Activated CD8-positive, alpha-beta memory T cell treated with anti-CD3 and anti-CD28 coated beads, Interleukin-2, amount 50 U/mL, for 24 hours (primary cell): ENCODE results near the gene KLHDC7B.
"Not testable (repeated sequence)": the region's sequence is repeated elsewhere in the genome, so short reads cannot be mapped to it uniquely, and the experiment has no call there.

Experiments used
- DNase-seq: peaks from one replicate; pipeline ENCODE4 v3.0.0-alpha.2; 2020; ENCODE audit errors: extremely low read depth

KLHDC7B gene

GRCh38 chr22:50529897-50530579 lies 15.7 kb upstream of the KLHDC7B start, which contains the start of gene TYMP:
TYMP (minus strand) TSS chr22:50530012; CDS start chr22:50529709, 303 bp downstream.
- no peak for DNase-seq

- DNase-seq: no peak
Measured at GRCh38 chr22:50530580-50530876, 15.2 kb upstream of the KLHDC7B start.

GRCh38 chr22:50530877-50531545 lies 14.7 kb upstream of the KLHDC7B start:
- no peak for DNase-seq

- DNase-seq: no peak
Measured at GRCh38 chr22:50531546-50531961, 14.1 kb upstream of the KLHDC7B start.

GRCh38 chr22:50531962-50532674 lies 13.6 kb upstream of the KLHDC7B start:
- DNase-seq: no peak

- DNase-seq: no peak
Measured at GRCh38 chr22:50532824-50533796, 12.6 kb upstream of the KLHDC7B start.

GRCh38 chr22:50533856-50534711 lies 11.6 kb upstream of the KLHDC7B start:
- DNase-seq: not testable (repeated sequence)

- no peak for DNase-seq
Measured at GRCh38 chr22:50535113-50535512, 10.6 kb upstream of the KLHDC7B start.

GRCh38 chr22:50536226-50536625 lies 9.5 kb upstream of the KLHDC7B start:
- DNase-seq: no peak

GRCh38 chr22:50537765-50538164 lies 7.9 kb upstream of the KLHDC7B start:
- no peak for DNase-seq

- DNase-seq: no peak
Measured at GRCh38 chr22:50540381-50540780, 5.3 kb upstream of the KLHDC7B start.

GRCh38 chr22:50541667-50542026 lies 4.1 kb upstream of the KLHDC7B start:
- DNase-seq: not testable (repeated sequence)

- DNase-seq: no peak
Measured at GRCh38 chr22:50542416-50542927, 3.2 kb upstream of the KLHDC7B start.

- no peak for DNase-seq
Measured at GRCh38 chr22:50544078-50544745, 1.5 kb upstream of the KLHDC7B start.

- DNase-seq: no peak
Measured at GRCh38 chr22:50544746-50545253, 899 bp upstream of the KLHDC7B start.

GRCh38 chr22:50546326-50547262 lies 895 bp downstream of the KLHDC7B start:
- DNase-seq: no peak

GRCh38 chr22:50547263-50547985 lies 1.7 kb downstream of the KLHDC7B start:
- DNase-seq: no peak
